GM18526 (cell line): ENCODE data around the gene SPZ1.

Experiments
- POLR2A ChIP-seq: IDR thresholded peaks from 3 replicates; pipeline ENCODE4 v1.6.1; 2011; ENCODE audit not compliant: insufficient read length; ENCODE audit errors: extremely low read depth

The SPZ1 gene, protein sequence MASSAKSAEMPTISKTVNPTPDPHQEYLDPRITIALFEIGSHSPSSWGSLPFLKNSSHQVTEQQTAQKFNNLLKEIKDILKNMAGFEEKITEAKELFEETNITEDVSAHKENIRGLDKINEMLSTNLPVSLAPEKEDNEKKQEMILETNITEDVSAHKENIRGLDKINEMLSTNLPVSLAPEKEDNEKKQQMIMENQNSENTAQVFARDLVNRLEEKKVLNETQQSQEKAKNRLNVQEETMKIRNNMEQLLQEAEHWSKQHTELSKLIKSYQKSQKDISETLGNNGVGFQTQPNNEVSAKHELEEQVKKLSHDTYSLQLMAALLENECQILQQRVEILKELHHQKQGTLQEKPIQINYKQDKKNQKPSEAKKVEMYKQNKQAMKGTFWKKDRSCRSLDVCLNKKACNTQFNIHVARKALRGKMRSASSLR

DNA sequence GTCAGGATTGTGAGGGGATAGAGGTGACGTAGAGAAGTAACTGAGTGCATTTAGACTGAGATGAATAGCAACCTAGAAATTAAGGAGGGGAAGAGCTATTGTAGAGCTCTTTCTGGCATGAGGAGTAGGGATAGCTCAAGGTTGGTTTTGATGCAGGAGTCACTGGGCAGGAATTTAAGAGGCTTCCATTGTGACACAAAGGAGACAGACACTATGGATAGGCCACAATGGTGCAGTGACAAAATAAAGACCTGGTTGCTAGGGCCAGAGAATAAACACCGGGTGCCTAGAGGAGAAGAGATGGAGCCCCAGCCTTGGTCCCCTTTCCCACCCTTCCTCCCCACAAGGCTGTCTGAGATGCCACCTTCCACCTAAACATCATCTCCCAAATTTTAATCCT is at the start of gene SPZ1:
Gene SPZ1, plus strand, starts transcription at position 301 of the 400 bp plus-strand sequence. CDS start 214 bp downstream, outside the sequence.
- TF ChIP-seq POLR2A, result no peak

DNA sequence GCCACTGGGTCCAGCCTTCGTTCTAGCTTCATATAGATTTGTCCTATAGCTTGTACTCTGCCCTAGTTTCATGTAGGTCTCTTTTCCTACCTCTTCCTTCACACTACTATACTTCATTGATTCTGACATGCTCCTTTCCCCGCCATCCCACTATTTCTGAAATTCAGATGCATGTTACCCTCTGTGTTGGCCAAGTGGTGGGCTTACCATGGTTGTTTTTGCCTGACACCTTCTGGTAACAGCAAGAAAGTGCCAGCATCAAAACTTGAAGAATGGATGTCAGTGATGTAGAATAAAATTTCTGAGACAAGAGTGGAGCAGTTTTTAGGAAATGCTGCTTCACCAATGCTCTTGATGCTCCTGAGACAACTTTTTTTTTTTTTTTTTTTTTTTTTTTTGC is 44.5 kb upstream of the SPZ1 start:
- TF ChIP-seq POLR2A, result no peak

DNA sequence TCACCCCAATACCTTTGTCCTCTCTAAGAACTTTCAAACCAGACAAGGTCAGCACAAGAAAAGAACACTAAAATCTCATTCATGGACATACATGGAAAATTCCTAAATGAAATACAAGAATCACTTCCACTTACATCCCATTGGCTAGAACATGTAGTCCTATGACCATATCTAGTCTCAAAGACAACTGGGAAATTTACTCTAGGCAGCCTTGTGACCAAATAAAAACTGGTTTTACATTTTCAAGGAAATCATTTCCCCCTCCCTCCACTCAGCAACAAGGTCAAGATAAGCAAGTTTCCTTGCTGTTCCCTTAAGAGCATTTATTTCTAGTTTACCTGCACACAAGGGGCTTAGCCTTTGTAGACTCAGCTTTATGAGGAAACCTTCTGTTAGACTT is 43.6 kb upstream of the SPZ1 start:
- TF ChIP-seq POLR2A, result no peak

DNA sequence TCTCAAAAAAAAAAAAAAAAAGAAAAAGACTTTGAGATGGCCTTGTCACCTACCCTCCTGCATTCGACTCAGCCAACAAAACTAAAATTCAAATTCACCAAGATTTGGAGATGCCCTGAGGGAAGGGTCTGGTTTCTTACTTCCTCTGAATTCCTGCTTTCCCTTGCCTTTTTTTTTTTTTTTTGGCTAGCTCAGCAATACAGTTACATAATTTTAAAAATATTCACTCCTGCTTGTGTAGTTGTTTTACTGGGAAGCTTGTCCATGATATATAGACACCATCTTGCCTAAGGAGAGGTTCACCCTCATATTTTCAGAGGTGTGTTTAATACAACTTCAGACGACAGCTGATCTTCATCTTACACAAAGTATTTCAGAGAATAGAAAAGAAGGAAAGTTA is 42.6 kb upstream of the SPZ1 start:
- no peak for TF ChIP-seq POLR2A

DNA sequence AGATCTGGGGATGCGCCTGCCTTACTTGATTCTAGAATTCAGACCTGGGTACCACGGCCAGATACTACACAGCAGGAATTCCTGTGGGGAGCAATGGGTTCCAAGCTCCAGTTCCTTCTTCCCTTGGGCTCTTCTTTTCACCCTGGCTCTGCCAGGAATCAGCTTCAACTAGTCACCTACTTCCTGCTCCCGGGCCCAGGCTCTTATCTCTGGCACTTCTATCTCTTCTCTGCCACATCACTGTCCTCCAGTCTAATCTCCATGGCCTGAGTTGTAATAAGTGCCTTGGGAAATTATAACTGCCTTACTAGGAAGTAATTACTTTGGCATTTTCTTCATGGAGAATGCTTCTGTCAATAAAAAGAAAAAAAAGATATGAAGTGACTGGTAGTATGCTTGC is 37.7 kb upstream of the SPZ1 start:
- TF ChIP-seq POLR2A, result no peak

DNA sequence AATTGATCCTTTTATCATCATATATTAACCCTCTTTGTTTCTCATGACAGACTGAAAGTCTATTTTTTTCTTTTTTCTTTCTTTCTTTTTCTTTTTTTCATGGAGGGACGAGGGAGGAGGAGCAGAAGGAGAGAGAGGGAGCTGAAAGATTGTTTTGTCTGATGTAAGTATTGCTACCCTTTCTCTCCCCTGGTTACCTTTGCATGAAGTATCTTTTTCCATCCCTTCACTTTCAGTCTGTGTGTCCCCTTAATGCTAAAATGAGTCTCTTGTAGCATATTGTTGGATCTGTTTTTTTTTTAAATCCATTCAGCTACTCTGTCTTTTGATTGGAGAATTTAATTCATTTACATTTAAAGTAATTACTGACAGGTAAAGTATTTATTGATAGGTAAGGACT is 36.4 kb upstream of the SPZ1 start:
- TF ChIP-seq POLR2A, result no peak

DNA sequence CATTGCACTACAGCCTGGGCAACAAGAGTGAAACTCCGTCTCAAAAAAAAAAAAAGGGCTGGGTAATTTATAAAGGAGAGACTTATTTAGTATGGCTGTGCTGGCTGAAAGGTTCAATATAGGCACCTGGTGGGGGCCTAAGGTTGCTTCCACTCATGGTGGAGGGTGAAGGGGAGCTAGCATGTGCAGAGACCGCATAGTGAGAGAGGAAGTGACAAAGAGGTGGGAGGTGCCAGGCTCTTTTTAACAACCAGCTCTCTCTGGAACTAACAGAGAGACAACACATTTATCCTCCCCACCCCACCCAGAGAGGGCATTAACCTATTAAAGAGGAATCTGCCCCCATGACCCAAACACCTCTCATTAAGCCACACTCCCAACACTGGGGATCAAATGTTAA is 35.1 kb upstream of the SPZ1 start:
- TF ChIP-seq POLR2A, result no peak

DNA sequence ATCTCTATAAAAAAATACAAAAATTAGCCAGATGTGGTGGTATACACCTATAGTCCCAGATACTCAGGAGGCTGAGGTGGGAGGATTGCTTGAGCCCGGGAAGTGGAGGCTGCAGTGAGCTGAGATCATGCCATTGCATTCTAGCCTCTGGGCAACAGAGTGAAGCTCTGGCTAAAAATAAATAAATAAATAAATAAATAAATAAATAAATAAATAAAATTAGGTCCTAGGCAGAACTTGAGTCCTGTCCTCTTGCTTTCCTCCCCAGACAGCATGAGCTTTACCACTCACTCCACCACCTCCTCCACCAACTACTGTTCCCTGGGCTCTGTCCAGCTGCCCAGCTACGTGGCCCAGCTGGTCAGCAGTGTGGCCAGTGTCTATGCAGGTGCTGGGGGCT is 31.6 kb upstream of the SPZ1 start:
- TF ChIP-seq POLR2A, result no peak

DNA sequence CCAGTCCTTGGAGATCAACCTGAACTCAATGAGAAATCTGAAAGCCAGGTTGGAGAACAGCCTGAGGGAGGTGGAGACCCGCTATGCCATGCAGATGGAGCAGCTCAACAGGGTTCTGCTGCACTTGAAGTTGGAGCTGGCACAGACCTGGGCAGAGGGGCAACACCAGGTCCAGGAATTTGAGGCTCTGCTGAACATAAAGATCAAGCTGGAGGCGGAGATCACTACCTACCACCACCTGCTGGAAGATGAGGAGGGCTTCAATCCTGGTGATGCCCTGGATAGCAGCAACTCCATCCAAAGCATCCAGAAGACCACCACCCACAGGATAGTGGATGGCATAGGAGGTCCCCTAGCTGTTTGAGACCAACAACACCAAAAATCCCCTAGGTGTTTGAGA is 30.5 kb upstream of the SPZ1 start:
- no peak for TF ChIP-seq POLR2A

DNA sequence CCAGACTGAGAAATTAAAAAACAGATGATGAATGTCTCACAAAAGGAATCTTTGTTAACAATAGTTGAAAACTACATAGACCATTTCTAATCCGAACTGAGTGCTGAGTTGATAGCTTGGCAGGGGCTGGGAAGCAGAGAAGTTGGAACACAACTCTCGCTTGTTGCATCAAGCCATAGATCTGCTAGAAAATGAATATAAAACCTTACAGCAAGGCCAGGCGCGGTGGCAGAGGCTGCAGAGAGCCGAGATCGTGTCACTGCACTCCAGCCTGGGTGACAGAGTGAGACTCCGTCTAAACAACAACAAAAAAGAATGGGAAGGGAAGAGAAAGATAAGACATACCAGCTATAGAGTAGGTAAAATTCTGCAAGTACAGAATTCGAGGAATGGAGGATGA is 28.0 kb upstream of the SPZ1 start:
- no peak for TF ChIP-seq POLR2A

DNA sequence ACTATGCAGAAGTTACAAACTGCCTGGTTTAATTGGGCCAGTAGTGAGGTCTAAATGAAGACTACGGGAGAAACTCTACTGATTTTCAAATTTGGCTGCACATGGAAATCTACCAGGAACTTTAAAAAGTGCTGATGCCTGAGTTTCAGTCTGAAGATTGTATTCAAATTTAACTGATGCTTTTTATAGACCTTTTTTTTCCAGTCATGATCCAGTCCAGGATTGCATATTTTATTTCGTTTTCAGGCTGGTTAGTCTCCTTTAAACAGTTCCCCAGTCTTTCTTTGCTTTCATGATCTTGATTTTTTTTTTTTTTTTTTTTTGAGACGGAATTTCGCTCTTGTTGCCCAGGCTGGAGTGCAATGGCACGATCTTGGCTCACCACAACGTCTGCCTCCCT is 23.7 kb upstream of the SPZ1 start:
- no peak for TF ChIP-seq POLR2A

DNA sequence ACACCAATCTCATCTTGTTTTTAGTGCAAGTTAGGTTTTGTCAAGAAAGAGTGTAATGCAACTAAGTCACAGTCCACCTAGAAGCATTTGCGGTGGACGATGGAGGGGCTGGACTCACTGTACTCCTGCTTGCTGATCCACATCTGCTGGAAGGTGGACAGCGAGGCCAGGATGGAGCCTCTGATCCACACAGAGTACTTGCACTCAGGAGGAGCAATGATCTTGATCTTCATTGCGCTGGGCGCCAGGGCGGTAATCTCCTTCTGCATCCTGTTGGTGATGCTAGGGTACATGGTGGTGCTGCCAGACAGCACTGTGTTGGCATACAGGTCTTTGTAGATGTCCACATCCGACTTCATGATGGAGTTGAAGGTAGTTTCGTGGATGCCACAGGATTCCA is 20.2 kb upstream of the SPZ1 start:
- no peak for TF ChIP-seq POLR2A

DNA sequence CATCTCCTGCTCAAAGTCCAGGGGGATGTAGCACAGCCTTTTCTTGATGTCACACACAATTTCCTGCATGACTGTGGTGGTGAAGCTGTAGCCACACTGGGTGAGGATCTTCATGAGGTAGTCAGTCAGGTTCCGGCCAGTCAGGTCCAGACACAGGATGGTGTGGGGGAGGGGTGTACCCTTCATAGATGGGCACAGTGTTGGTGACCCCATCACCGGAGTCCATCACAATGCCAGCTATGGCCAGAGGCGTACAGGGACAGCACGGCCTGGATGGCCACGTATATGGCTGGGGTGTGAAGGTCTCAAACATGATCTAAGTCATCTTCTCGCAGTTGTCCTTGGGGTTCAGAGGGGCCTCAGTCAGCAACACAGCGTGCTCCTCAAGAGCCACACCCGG is 19.7 kb upstream of the SPZ1 start:
- no peak for TF ChIP-seq POLR2A

DNA sequence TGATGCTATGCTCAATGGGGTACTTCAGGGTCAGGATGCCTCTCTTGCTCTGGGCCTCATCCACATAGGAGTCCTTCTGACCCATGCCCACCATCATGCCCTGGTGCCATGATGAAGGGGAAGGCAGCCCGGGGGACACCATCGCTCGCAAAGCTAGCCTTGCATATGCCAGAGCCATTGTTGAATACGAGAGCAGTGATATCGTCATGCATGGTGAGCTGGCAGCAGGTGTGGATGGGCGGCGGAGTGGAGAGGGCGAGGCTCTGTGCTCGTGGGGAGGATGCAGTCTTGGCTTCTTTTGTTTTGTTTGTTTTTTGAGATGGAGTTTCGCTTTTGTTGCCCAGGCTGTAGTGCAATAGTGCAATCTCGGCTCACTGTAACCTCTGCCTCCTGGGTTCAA is 17.2 kb upstream of the SPZ1 start:
- no peak for TF ChIP-seq POLR2A

DNA sequence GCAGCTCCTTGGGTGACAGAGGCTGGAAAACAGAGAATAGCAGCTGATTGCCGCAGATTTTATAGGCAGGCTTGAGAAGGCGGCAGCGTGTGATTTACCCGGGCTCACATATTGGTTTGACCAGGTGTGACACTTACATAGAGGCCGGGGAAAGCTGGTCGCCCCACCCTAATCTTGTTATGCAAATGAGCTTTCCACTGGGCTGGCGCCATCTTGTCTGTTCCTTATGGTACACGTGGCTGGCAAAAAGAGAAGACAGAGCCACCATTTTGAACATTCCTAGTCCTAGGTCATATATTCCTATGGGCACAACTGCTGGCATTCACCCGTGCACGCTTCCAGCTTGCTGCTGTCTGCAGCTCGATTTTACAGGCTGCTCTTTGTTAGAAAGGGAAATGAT is 11.3 kb upstream of the SPZ1 start:
- TF ChIP-seq POLR2A, result no peak

DNA sequence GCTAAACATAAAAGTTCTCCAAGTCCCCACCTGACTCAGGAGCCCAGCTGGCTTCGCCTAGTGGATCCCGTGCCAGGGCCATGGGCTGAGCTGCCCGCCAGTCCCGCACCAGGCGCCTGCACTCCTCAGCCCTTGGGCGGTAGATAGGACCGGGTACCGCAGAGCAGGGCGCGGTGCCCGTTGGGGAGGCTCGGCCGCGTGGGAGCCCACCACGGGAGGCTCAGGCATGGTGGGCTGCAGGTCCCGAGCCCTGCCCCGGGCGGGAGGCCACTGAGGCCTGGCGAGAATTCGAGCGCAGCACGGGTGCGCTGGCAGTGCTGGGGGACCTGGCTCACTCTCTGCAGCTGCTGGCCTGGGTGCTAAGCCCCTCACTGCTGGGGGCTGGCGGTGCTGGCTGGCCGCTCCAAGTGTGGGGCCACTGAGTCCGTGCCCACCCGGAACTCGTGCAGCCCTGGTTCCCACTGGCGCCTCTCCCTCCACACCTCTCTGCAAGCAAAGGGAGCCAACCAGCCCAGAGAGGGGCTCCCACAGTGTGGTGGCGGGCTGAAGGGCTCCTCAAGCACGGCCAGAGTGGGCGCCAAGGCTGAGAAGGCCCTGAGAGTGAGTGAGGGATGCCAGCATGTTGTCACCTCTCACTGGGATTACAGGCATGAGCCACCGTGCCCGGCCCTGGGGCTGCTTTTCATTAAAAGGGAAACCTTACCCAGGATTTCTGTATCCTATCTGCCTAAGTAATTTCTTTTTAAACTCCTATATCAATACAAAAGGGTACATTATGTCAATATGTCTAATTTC is 9.7 kb upstream of the SPZ1 start:
- TF ChIP-seq POLR2A, result no peak
